GM23338 (cell line): ENCODE results near the gene SCAF8. TPM values are rescaled to one million over a fixed set of nuclear protein-coding genes. Genes with fewer than 3 reads are reported as not detected.

Source experiments
- ATAC-seq: fragments of 200-7000 bp; cut with Tn5 transposase; 3 replicates; pipeline ENCODE4 v1.9.1; 2020
- DNase-seq: peaks from one replicate; pipeline ENCODE4 v3.0.0-alpha.2; 2015; ENCODE audit warnings: low spot score
- H2AFZ ChIP-seq: fragments of 200-600 bp; sonication (generic); 2 replicates; pipeline ENCODE4 v1.8.0; 2016; ENCODE audit warnings: antibody characterized with exemption, mild to moderate bottlenecking, moderate library complexity
- H3F3A ChIP-seq: fragments of 200-600 bp; sonication (generic); replicated peaks from 2 replicates; pipeline ENCODE4 v1.8.0; 2017; ENCODE audit warnings: antibody characterized with exemption, mixed run types, low read depth
- H3K27ac ChIP-seq: fragments of 200-600 bp; sonication (generic); 2 replicates; pipeline ENCODE4 v1.6.1; 2016; ENCODE audit warnings: low read depth
- H3K27me3 ChIP-seq: fragments of 200-600 bp; sonication (generic); 2 replicates; pipeline ENCODE4 v1.8.0; 2016; ENCODE audit warnings: mild to moderate bottlenecking, mixed run types, moderate library complexity; ENCODE audit not compliant: insufficient read depth
- H3K36me3 ChIP-seq: fragments of 200-600 bp; sonication (generic); 2 replicates; pipeline ENCODE4 v1.8.0; 2016; ENCODE audit warnings: mild to moderate bottlenecking; ENCODE audit not compliant: insufficient read depth
- H3K4me1 ChIP-seq: fragments of 200-600 bp; sonication (generic); 2 replicates; pipeline ENCODE4 v1.8.0; 2016; ENCODE audit warnings: mild to moderate bottlenecking, moderate library complexity; ENCODE audit not compliant: insufficient read depth
- H3K4me2 ChIP-seq: fragments of 200-600 bp; sonication (generic); 2 replicates; pipeline ENCODE4 v1.7.1; 2017; ENCODE audit warnings: mixed run types
- H3K4me3 ChIP-seq: fragments of 200-600 bp; sonication (generic); 2 replicates; pipeline ENCODE4 v1.6.1; 2016; ENCODE audit warnings: mixed run types
- H3K79me2 ChIP-seq: fragments of 200-600 bp; sonication (generic); replicated peaks from 2 replicates; pipeline ENCODE4 v1.8.0; 2017; ENCODE audit warnings: mild to moderate bottlenecking; ENCODE audit not compliant: insufficient read depth
- H3K9me2 ChIP-seq: fragments of 200-600 bp; sonication (generic); 2 replicates; pipeline ENCODE4 v1.8.0; 2017; ENCODE audit not compliant: insufficient read depth
- H4K20me1 ChIP-seq: fragments of 200-600 bp; sonication (generic); replicated peaks from 2 replicates; pipeline ENCODE4 v1.8.0; 2017; ENCODE audit warnings: mild to moderate bottlenecking; ENCODE audit not compliant: insufficient read depth
- H3K27ac Mint-ChIP-seq: 2 replicates; pipeline ENCODE4 v1.8.0; 2020; ENCODE audit warnings: inconsistent platforms, mild to moderate bottlenecking, moderate library complexity, mixed read lengths
- H3K27me3 Mint-ChIP-seq: 3 replicates; pipeline ENCODE4 v1.8.0; 2022; ENCODE audit warnings: low read depth, mild to moderate bottlenecking, moderate library complexity, mixed read lengths, inconsistent platforms; ENCODE audit not compliant: insufficient read depth, poor library complexity
- H3K36me3 Mint-ChIP-seq: 3 replicates; pipeline ENCODE4 v1.8.0; 2021; ENCODE audit warnings: low read depth, mild to moderate bottlenecking, inconsistent platforms, moderate library complexity, mixed read lengths
- H3K4me1 Mint-ChIP-seq: 3 replicates; pipeline ENCODE4 v1.8.0; 2020; ENCODE audit warnings: mild to moderate bottlenecking, inconsistent platforms, mixed read lengths
- H3K4me3 Mint-ChIP-seq: 3 replicates; pipeline ENCODE4 v1.8.0; 2021; ENCODE audit warnings: moderate library complexity, mild to moderate bottlenecking, inconsistent platforms, mixed read lengths
- H3K9me3 Mint-ChIP-seq: 3 replicates; pipeline ENCODE4 v1.8.0; 2020; ENCODE audit warnings: moderate library complexity, mild to moderate bottlenecking, inconsistent platforms, mixed read lengths
- EZH2 ChIP-seq: fragments of 200-600 bp; sonication (generic); IDR thresholded peaks from one replicate; pipeline ENCODE4 v1.8.0; 2017; ENCODE audit warnings: antibody characterized with exemption, mild to moderate bottlenecking, low read depth; ENCODE audit not compliant: unreplicated experiment
- microRNA counts: library from miRNA; unstranded; fragments of <30 nt; microRNA quantifications from one replicate; lab custom pipeline; 2017
- microRNA-seq: library from miRNA; unstranded; fragments of <30 nt; microRNA quantifications from one replicate; pipeline ENCODE4, GENCODE V29; 2017
- polyA plus RNA-seq: library from polyadenylated mRNA; unstranded; fragments of >200 nt; fragmentation: Nextera tagmentation; extraction: Ambion mirVana; gene quantifications from 2 replicates; pipeline ENCODE4 v1.2.1, GENCODE V29; 2016
- small RNA-seq: library from RNA; depleted of rRNA; stranded (forward); fragments of <200 nt; gene quantifications from one replicate; pipeline ENCODE3, GENCODE V24; 2014; ENCODE audit warnings: low replicate concordance
- total RNA-seq: library from RNA; depleted of rRNA; stranded (reverse); fragments of >200 nt; shearing (Covaris generic); gene quantifications from 2 replicates; pipeline ENCODE4 v1.2.3, GENCODE V29; 2014; rRNA removed

SCAF8 gene
- total and polyA plus RNA-seq, 2 experiments from 2014 or later = 13.8 to 37.9 TPM

DNA sequence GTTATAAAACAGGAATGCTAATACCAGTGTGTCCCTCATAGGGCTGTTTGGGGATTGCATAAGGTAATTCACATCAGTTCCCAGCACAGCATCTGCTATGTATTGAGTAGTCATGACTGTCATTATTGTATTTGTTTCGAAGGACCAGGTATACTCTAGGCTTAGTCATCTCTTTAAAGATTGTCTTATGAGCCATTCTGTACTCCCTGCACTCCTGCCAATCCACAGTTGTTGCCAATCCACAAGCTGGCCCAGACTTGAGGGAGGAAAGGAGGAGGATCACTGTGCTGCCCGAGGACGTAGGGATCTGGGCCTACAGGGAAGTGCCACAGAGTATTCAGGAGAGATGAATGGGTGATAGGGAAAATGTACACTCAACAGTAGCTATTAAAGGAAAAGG lies 148.9 kb downstream of the SCAF8 start:
- Histone ChIP-seq H3K27me3 (no peaks in the 10 kb centered on the region), H3K4me1 (peaks cover 20% of the 10 kb centered on the region), H3K9me2 (no peaks in the 10 kb centered on the region), H3F3A (no peaks in the 10 kb centered on the region), H3K27ac (no peak overlapping the region), H2AFZ (no peak overlapping the region), H4K20me1 (no peaks in the 10 kb centered on the region; the same call in 1 of the 2 replicates), H3K79me2 (peaks cover 8% of the 10 kb centered on the region), H3K4me3 (no peak overlapping the region), H3K36me3 (no peaks in the 10 kb centered on the region; the same call in 1 of the 2 replicates), H3K4me2 (no peak overlapping the region)
- DNase-seq (no peak), ATAC-seq (no peak)
- peaks cover 17% of the 10 kb centered on the region for H3K4me1 Mint-ChIP-seq
- H3K4me3 Mint-ChIP-seq = no peak overlapping the region
- no peak overlapping the region for H3K27ac Mint-ChIP-seq
- no peaks in the 10 kb centered on the region for H3K9me3 Mint-ChIP-seq
- no peak for TF ChIP-seq EZH2
- peaks cover 3% of the 10 kb centered on the region for H3K27me3 Mint-ChIP-seq
- H3K36me3 Mint-ChIP-seq = peaks cover 5% of the 10 kb centered on the region; the same call in 1 of the 3 replicates

MicroRNAs encoded within 50 kb of the gene (microRNA counts, 767-probe panel; counts per million panel counts)
- not detected for microRNA hsa-miR-1273c (lab: Ali Mortazavi, UCI)

Small RNAs within 50 kb of the gene (microRNA-seq; reads per million reads assigned to microRNA genes)
- gene MIR1273C = not detected

Small RNAs within 50 kb of the gene (small RNA-seq; reads per million reads assigned to genes)
- not detected for gene MIR1273C
- not detected for gene RNU6-824P

Other genes with a start within 250 kb of the SCAF8 start
- 3.5 and 5.7 TPM in 2 replicates for gene CNKSR3, start 222.7 kb upstream of the SCAF8 start, total RNA-seq
- 1.9 and 2.0 TPM in 2 replicates for gene CNKSR3, start 222.7 kb upstream of the SCAF8 start, polyA plus RNA-seq